ENCODE measurements around the gene CNTLN.
A peak's percentile ranks its signal among the peaks of the same experiment; 100 is the strongest.

CNTLN gene, protein sequence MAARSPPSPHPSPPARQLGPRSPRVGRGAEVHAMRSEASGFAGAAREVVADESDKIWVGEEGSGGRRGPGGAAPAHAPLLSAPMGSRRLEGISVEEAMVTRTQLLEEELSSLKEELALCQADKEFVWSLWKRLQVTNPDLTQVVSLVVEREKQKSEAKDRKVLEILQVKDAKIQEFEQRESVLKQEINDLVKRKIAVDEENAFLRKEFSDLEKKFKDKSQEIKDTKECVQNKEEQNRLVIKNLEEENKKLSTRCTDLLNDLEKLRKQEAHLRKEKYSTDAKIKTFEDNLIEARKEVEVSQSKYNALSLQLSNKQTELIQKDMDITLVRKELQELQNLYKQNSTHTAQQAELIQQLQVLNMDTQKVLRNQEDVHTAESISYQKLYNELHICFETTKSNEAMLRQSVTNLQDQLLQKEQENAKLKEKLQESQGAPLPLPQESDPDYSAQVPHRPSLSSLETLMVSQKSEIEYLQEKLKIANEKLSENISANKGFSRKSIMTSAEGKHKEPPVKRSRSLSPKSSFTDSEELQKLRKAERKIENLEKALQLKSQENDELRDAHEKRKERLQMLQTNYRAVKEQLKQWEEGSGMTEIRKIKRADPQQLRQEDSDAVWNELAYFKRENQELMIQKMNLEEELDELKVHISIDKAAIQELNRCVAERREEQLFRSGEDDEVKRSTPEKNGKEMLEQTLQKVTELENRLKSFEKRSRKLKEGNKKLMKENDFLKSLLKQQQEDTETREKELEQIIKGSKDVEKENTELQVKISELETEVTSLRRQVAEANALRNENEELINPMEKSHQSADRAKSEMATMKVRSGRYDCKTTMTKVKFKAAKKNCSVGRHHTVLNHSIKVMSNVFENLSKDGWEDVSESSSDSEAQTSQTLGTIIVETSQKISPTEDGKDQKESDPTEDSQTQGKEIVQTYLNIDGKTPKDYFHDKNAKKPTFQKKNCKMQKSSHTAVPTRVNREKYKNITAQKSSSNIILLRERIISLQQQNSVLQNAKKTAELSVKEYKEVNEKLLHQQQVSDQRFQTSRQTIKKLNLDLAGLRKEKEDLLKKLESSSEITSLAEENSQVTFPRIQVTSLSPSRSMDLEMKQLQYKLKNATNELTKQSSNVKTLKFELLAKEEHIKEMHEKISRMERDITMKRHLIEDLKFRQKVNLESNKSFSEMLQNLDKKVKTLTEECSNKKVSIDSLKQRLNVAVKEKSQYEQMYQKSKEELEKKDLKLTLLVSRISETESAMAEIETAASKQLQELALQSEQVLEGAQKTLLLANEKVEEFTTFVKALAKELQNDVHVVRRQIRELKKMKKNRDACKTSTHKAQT (N-terminal part only)

GRCh38 chr9:17134396-17135294 is at the start of gene CNTLN:
TSS of gene CNTLN (plus strand) at chr9:17135040. CDS start at chr9:17135066, 26 bp downstream.
- peak; percentile 20 for DNase-seq

- no peak for DNase-seq
These were observed 46.3 kb upstream of the CNTLN start for GRCh38 chr9:17088566-17088965.

DNA sequence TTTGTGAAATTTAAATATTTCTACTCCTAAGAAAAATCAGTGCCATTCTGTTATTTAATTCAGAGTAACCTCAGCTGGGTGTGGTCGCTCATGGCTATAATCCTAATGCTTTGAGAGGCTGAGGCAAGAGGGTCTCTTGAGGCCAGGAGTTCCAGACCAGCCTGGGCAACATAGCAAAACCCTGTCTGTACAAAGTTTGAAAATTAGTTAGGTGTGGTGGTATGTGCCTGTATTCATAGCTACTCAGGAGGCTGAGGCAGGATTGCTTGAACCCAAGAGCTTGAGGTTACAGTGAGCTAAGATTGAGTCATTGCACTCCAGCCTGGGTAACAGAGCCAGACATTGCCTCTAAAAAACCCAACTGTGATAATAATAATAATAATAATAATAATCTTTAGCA is 44.8 kb upstream of the CNTLN start:
- DNase-seq: no peak

GRCh38 chr9:17116400-17116837 is 18.4 kb upstream of the CNTLN start:
- no peak for DNase-seq

DNA sequence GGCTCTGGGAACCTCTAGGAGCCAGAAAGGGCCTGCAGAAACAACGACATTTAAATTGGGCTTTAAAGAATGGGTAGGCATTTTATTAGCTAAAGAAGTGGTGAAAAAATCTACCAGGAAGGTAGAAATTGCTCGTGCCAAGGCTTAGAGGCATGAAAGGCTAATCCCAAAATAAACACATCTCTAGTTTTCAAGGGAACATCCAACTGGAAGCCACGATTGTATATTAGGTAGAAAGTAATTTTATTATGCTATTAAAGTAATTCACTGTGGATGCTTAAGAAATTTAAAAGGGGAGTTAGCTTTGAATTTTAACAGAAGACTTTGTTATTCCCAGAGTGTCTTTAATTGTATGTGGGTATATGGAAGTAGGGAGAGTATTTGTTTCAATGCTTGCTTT is 17.5 kb upstream of the CNTLN start:
- no peak for DNase-seq

GRCh38 chr9:17120203-17120602 is 14.6 kb upstream of the CNTLN start:
- no peak for DNase-seq

- no peak for DNase-seq
These were observed 13.6 kb upstream of the CNTLN start for GRCh38 chr9:17121264-17121663.

DNA sequence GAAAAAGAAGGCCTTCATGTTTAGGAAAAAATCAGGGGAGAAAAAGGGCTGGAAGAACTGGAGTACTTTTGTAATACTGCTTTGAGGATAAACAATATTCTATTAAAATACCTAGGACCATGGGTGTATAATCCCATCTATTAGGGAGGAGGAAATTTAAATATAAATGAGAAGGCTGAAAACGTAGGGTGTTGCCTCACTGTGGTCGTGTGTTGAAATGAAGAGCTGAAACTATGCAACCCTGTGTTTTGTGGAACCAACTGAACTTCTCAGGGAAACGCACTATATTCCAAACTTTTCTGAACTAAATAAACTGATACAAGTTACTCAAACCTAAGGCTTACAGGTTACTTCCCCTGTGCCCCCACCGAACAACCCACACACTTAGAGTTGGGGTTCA is 4.5 kb upstream of the CNTLN start:
- no peak for DNase-seq

GRCh38 chr9:17130725-17131124 is 4.1 kb upstream of the CNTLN start:
- DNase-seq: no peak

- no peak for DNase-seq
These were observed 3.3 kb upstream of the CNTLN start for GRCh38 chr9:17131494-17131893.

- no peak for DNase-seq
These were observed 688 bp downstream of the CNTLN start for GRCh38 chr9:17135295-17136160.

DNA sequence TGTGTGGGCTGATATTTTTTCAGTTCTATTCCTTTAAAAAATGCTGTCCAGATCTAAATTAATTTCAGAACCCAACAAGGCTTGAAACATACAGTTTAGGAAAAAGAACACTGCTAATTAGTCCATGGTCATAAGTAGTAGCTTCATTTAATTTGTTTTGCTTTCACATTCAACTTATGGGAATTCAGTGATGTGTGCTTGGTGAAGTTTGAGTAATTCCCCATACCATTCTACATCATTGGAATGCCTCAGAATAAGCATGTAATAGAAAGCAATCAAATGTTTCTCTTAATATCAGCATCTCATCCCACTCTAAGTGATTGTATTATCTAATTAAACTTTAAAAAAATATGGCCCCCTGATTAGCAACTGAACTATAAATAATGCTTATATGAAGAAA is 2.7 kb downstream of the CNTLN start:
- no peak for DNase-seq

DNA sequence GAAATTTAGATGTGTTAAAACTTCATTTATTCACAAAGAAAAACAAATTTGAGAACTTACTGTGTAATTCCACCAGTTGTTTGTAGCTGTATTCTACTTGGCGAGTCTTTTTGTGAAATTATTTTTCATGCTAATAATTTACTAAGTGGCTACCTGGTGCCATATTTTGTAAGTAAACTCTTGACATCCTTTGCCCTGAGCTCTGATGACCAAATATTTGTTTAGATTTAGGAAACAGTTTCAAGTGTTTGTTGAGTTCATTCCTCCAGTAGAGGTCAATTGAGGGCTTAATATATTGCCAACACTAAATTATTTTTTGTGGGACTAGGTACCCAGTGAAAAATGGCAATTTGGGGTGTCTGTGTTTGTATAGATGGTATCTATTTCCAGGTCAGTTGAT is 3.7 kb downstream of the CNTLN start:
- no peak for DNase-seq

DNA sequence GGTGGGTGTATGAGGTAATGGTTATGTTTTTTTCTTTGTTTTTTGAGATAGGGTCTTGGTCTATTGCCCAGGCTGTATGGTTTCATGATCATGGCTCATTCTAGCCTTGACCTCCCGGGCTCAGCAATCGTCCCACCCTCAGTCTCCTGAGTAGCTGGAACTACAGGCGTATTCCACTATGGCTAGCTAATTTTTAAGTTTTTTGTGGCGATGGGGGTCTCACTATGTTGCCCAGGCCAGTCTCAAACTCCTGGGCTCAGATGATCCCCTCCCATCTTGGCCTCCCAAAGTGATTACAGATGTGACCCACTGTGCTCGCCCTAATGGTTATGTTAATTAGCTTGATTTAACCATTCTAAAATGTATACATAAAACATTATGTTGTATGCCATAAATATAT is 5.6 kb downstream of the CNTLN start:
- DNase-seq: no peak

- DNase-seq: no peak
These were observed 13.5 kb downstream of the CNTLN start for GRCh38 chr9:17148324-17148723.

GRCh38 chr9:17159469-17159868 is 24.6 kb downstream of the CNTLN start:
- no peak for DNase-seq

DNA sequence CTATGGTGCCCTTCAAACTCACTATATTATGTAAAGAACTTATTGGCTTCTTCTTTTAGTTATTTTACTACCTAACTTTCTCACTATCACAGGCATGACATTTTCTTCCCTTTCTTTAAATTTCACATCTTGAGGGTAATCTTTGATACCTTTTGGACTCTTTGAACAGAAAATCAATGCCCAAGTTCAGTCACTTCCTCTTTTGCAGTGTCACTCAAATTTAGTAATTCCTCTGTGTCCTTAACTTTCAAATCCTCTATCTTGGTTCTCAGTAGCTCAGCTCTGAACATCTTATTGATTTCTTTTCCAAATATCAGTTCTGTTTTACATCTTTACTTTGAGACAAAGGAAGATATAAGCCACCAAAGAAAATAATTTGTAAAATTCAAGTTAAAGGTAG is 25.5 kb downstream of the CNTLN start:
- no peak for DNase-seq

GRCh38 chr9:17165764-17166163 is 30.9 kb downstream of the CNTLN start:
- no peak for DNase-seq

DNA sequence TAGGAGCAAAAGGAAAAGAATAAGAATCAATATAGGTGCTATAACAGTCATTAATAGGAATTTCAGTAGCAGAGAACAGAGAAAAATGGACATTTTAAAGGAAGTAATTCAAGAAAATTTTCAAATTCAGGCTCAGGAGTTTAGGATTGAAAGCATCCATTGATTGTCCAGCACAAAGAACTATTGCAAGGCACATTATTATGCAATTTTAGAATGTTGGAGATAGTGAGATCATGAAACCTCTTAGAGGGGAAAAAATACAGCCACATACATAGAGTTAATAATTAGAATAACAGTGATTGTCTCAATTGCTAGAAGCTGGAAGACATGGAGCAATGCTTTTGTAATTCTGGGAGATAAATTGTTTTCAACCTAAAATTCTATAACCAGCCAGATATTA is 31.5 kb downstream of the CNTLN start:
- no peak for DNase-seq

DNA sequence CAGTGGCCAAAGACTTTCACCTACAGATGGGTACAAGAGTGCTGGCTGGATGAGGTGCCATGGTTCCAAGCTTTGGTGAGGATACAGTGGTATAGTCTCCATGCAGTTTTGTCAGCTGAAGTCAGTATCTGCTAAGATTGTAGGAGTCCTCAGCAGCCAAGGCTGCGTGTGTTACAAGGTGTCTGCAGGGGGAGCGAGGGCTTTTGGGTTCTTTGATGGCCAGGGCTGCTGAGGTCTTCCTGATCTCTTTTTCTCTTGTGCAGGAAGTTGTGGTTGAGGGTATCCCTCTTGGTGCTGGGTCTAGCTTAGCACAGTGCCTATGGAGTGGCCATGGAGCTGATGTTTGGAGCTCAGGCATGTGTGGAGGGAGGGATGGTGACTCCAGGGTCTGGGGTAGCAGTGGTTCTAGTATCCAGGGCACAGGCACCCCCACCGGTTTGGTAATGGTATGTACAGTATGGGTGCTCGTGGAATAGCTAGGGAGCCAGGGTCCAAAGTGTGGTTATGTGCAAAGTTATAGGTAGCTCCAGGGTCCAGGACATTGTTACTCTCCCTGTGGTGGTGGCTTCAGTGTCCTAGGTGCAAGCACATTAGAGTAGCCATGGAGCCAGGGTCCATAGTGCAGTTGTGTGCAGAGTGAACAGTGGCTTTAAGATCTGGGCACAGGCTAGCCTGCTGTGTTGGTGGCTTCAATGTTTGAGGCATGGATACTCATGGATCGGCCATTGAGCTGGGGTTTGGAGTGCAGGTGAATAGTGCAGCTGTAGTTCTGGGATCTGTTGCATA is 36.7 kb downstream of the CNTLN start:
- DNase-seq: no peak
